HG02870 (cell line): ENCODE results near the gene UBA6.
"Not testable (repeated sequence)": the region's sequence is repeated elsewhere in the genome, so short reads cannot be mapped to it uniquely, and the experiment has no call there.

Source experiments
- ATAC-seq: cut with Tn5 transposase; IDR thresholded peaks from one replicate; pipeline ENCODE4 v1.9.1; 2021; ENCODE audit warnings: mild to moderate bottlenecking, moderate library complexity; ENCODE audit not compliant: unreplicated experiment

UBA6 gene

GRCh38 chr4:67674098-67674497 lies 26.9 kb downstream of the UBA6 start:
- ATAC-seq: no peak

GRCh38 chr4:67668315-67668714 lies 32.6 kb downstream of the UBA6 start:
- no peak for ATAC-seq

- ATAC-seq: no peak
These were observed 40.5 kb downstream of the UBA6 start for GRCh38 chr4:67660418-67660817.

GRCh38 chr4:67659065-67659464 lies 41.9 kb downstream of the UBA6 start:
- no peak for ATAC-seq

- no peak for ATAC-seq
These were observed 42.7 kb downstream of the UBA6 start for GRCh38 chr4:67658302-67658701.

- ATAC-seq: no peak
These were observed 49.4 kb downstream of the UBA6 start for GRCh38 chr4:67651536-67651935.

GRCh38 chr4:67638136-67638535 lies 62.8 kb downstream of the UBA6 start:
- no peak for ATAC-seq

GRCh38 chr4:67636978-67637377 lies 64.0 kb downstream of the UBA6 start:
- ATAC-seq: not testable (repeated sequence)

GRCh38 chr4:67635331-67635730 lies 65.6 kb downstream of the UBA6 start:
- no peak for ATAC-seq

- ATAC-seq: no peak
These were observed 66.2 kb downstream of the UBA6 start for GRCh38 chr4:67634741-67635140.

- peak; percentile 87 for ATAC-seq
These were observed 68.5 kb downstream of the UBA6 start for GRCh38 chr4:67632492-67632891.

- ATAC-seq: no peak
These were observed 76.0 kb downstream of the UBA6 start for GRCh38 chr4:67624939-67625338.

- no peak for ATAC-seq
These were observed 84.5 kb downstream of the UBA6 start for GRCh38 chr4:67616478-67616877.

- ATAC-seq: no peak
These were observed 85.8 kb downstream of the UBA6 start for GRCh38 chr4:67615119-67615518.

- no peak for ATAC-seq
These were observed 86.8 kb downstream of the UBA6 start for GRCh38 chr4:67614186-67614585.

GRCh38 chr4:67608027-67608426 lies 92.9 kb downstream of the UBA6 start:
- no peak for ATAC-seq

- no peak for ATAC-seq
These were observed 96.2 kb downstream of the UBA6 start for GRCh38 chr4:67604749-67605148.

- ATAC-seq: no peak
These were observed 97.0 kb downstream of the UBA6 start for GRCh38 chr4:67604029-67604381.

GRCh38 chr4:67603310-67604028 lies 97.5 kb downstream of the UBA6 start:
- ATAC-seq: no peak

GRCh38 chr4:67593741-67594175 lies 107.2 kb downstream of the UBA6 start:
- no peak for ATAC-seq

- no peak for ATAC-seq
These were observed 113.8 kb downstream of the UBA6 start for GRCh38 chr4:67587156-67587555.

- no peak for ATAC-seq
These were observed 116.5 kb downstream of the UBA6 start for GRCh38 chr4:67584496-67584895.

- ATAC-seq: no peak
These were observed 119.0 kb downstream of the UBA6 start for GRCh38 chr4:67581913-67582312.
